8988T (cell line): Measurements from ENCODE around the gene YKT6.

Source experiments
- DNase-seq: peaks from one replicate; pipeline ENCODE4 v3.0.0; 2011

YKT6 gene

DNA sequence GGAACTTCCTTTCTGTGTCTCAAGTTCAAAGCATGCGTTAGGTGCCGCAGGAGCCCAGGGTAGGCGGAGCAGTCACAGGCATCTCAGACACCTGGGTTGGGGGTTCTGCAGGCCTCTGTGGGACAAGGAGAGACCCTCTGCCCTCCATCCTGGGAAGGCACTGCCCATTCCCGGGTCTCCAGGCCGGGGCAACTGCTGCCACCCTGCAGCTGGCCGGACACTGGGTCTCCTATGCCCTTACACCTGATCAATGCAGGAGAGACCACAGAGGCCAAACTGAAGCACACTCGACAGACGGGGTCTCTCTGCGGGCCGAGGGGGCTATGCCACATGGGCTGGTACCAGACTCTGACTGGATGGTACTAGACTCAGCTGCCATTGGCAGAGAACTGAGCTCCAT, 36.9 kb downstream of the YKT6 start:
- no peak for DNase-seq

DNA sequence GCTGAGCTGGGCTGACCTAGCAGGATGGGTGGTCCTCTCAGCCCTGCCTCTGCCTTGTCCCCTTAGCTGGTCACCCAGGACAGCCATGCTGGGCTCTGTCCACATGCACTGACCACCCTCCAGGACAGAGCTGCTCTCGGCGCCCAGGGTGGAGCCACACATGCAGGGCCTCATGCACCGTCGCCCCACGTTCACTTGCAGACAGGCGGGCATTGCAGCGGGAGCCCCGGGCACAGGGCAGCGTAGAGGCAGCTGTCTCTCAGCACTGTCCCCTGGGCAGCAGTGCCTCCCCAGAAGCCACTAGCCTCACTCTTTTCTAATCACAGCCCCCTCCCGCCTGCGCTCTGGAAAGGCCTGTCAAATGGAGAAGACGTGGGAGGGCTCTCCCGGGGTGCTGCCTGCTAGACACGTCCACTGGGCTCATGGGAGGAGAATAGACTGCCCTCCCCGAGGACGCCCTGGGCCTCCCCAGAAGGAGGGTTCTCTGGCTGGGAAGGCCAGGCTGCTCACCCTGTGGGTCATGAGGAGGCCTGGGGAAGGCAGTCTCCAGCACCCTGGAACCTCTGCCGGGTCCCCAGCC, 37.4 kb downstream of the YKT6 start:
- no peak for DNase-seq

DNA sequence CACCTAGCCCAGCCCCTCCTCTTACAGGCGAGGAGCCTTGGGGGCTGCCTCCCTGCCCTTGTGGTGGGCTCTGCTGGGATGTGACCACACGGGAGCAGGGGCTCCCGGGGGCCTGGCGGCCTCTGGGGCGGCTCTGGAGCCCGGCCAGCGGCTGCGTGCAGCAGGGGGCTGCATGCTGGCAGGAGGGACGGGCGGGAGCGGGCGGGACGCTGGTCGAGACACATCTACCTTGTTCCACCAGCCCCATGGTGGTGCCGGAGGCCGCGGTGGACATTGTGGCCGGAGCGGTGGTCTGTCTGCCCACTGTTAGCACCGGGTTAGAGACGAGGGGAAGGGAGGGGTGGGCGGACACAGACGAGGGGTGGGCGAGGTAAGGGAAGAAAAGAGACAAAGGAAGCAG, 38.6 kb downstream of the YKT6 start:
- no peak for DNase-seq

DNA sequence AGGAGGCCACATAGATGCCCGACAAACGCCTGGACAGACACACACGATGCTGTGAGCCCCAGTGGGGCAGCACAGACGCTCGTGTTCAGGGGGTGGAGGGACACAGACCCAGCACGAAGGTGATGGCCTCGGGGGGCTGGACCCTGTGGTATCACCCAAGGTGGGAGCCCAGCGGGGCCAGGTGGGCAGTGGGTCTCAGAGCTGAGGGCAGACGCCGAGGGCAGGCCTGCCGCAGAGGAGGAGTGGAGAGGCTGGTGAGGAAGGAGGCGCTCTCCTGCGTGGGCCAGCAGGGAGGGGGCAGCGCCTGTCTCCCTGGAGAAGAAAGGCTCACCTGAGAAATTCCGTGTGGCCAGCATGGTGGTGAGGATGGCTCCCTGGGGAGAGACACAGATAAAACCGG, 39.6 kb downstream of the YKT6 start:
- no peak for DNase-seq

DNA sequence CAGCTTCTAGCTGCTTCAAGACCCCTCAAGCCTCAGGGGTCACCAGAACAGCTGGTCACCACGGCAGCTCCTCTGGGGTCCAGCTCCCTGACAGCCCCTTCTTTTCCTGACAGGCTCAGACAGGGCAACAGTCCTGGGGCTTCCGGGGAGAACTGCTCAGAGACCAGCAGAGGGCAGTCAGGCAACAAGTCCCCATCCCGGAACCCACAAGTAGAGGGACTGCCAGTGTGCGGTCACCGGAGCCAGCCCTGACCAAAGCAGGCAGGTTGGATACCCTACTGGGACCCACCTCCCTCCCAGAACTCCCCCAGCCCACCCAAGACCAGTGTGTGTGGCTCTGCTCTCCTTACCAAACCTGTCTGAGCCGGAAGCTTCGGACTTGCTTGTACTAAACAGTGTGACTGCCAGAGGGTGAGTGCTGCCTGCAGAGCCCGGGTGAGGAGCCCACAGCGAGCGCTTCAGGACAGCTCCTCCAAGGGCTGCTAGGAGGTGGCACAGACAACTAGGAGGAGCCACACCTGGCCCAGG, 40.3 kb downstream of the YKT6 start:
- peak; percentile 90 for DNase-seq

DNA sequence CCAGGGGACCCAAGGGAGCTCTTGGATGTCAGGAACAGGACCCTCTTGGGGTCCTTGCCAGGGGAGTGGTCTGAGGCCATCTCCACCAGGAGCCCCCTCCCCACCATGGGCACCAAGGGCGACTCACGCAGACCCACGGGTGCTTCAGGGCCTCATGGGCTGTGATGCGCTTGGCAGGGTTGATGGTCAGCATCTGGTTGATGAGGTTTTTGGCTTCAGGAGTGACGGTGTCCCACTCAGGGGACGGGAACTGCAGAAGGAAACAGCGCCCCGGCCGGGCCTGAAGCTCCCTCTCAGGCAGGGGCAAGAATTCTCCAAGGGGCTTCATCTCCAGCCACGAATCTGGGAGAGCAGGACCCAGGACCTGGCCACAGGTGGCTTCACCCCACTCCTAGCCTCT, 41.3 kb downstream of the YKT6 start:
- DNase-seq, result no peak

DNA sequence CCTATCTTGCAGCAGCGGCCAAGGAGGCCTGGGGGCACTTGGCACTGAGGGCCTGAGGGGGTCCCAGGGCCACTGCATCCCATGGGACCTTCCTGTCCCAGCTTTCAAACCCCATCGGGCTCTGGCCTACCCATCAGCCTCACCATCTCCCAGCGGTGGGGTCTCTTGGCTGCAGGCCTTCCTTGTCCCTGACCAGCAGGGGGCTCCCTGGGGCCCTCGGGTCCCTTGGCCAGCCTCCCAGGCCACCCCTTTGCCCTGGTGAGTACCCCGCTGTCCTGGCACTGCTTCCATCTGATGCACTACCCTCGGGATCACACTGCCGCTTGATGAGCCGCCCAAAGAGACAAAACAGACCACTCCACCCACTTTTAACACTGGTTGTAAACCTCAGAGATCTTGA, 43.5 kb downstream of the YKT6 start:
- DNase-seq, result peak; percentile 81

DNA sequence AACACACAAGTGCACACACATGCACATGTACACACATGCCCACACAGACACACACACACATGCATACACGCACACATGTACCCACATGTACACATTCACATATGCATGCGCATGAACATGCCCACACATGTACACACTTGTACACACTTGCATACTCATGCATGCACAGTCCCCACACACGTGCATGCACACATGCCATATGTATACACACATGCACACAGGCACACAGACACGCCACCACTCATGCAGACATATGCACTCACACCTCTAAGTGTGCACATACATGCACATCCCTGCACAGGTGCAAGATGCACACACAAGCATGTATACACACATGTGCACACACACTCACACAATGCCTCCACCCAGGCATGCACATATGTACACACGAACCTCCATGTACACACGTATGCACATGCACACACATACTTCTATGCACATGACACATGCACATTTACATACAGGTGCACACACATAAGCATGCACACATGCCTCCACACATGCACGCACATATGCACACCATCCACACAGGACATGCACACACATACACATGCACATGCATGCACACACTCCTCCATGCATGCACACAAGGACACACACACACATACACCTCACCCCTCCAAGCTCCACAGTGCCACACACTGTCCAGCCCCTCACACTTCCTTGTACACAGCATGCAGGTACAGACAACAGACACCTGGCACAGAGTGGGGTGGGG, 45.8 kb downstream of the YKT6 start:
- no peak for DNase-seq

DNA sequence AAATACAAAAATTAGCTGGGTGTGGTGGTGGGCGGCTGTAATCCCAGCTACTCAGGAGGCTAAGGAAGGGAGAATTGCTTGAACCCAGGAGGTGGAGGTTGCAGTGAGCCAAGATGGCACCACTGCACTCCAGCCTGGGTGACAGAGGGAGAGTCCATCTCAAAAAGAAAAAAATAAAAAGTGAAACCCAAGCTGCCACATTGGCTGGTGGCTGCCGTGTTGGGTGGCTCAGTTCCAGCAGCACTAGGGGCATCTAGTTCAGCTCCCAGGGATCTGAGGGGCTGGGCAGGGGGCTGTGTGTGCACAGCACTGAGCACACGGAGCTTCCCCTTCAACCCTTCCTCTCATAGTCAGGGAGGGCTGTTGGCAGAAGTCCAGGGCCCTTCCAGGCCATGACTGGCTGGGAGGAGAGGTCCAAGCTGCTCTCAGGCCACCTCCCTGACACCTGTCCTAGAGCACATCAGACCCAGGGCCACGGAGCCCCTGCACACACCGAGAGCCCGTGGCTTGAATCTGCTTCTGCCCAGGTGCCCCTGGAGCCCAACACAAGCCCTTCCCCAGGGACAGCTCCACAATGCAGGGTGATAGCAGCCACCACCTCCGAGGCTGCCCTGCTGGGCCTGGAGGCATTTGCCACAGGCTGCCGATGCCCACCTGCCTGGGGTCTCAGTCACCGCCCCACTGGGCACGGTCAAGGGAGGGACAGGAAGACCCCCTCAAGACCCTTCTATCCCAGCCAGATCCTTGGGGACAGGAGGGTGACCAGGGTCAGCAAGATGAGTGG, 47.3 kb downstream of the YKT6 start:
- DNase-seq, result no peak

DNA sequence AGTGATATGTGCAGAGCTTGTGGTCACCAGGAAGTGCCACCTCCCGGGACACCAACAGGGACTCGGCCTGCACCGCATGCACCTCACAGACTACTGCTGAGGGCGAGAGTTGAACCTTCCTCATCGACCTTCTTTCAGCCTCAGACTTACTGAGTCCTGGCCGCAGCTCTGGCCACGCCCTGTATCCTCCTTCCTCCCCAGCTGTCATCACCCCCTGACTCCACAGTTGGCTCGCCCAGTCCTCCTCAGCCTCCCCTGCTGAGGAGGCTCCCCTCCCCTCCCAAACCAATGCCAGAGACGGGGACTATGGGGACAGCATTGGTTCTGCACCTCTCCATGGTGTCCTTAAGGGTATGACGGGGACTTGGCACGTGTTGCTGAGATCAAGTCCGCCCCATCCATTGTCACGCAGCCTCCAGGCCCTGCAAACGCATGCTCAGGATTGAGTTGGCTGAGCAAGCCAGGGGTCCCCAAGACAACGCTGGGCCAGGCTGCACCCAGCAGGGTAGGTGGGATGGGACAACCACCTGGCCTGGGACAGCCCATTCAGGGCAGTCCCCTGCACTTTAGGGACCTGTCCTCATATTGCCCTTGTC, 49.0 kb downstream of the YKT6 start:
- DNase-seq, result no peak

DNA sequence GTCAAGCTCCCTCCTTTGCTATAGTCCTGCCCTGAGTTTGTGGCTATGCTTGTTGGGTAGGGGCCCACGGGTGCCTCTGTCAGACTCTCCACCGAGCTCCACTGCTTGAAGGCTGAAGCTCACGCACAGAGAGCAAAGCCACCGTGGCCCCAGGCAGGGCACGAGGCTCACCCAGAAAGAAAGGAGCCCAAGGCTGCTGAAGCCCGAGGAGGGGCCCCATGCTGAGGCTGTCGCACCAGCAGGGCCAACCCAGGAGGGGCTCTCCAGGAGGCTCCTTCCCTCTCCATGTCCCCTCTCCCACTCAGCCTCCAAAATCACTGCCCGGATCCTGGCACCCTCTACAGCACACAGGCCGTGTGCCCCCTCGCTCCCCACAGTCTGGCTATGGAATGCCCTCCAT, 50.5 kb downstream of the YKT6 start:
- DNase-seq, result no peak

DNA sequence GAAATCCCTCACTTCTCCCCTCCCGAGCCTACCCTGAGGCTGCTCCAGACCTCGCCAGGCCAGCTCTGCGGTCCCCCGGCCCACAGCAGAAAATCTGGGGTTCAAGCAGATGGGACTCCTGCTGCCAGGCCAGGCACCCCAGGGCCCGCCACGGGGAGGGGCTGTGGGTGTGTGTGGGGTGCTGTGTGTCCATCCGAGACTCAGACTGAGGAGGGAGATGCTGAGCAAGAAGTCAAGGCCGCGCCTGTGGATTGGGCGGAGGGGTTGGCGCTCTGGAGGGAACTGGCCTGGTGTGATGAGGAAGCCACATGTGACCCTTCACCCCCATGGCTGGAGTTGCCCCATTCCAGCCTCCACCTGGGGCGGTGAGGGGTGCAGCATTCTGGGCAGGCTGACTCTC, 51.1 kb downstream of the YKT6 start:
- no peak for DNase-seq

DNA sequence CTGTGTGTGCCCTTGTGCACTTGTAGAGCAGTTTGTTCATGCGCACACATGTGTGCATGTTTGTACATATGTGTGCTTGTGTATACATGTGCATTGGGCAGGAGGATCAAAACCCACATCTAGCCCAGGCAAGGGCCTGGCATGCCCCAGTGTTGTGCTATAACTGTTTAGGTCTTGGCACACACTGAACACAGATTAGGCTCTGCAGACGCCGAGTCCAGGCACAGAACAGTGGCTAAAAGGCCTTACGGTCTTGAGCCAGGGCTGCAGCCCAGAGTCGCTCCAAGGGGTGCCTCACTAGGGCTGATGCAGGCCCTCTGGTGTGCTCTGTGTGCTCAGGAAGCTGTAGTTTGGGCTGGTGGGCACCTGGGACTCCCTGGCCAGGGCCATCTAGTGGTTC, 55.7 kb downstream of the YKT6 start:
- no peak for DNase-seq

DNA sequence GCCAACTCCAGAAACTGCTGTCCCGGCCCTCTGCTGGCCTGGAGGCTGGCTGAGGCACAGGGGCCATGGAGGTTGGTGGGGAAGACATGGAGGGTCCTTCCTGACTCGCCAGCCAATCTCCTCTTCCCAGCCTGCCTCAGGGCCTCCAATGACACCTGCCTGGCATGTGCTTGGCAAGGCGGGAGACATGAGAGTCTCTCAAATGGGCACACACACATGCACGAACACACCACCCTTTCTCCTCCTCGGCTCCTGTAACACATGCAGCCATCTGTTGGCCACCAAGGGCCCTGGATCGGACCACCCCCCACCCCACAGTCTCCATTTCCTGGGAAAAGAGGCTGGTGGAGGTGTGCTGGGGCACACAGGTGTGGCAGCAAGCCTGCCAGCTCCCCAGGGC, 56.4 kb downstream of the YKT6 start:
- DNase-seq, result no peak

DNA sequence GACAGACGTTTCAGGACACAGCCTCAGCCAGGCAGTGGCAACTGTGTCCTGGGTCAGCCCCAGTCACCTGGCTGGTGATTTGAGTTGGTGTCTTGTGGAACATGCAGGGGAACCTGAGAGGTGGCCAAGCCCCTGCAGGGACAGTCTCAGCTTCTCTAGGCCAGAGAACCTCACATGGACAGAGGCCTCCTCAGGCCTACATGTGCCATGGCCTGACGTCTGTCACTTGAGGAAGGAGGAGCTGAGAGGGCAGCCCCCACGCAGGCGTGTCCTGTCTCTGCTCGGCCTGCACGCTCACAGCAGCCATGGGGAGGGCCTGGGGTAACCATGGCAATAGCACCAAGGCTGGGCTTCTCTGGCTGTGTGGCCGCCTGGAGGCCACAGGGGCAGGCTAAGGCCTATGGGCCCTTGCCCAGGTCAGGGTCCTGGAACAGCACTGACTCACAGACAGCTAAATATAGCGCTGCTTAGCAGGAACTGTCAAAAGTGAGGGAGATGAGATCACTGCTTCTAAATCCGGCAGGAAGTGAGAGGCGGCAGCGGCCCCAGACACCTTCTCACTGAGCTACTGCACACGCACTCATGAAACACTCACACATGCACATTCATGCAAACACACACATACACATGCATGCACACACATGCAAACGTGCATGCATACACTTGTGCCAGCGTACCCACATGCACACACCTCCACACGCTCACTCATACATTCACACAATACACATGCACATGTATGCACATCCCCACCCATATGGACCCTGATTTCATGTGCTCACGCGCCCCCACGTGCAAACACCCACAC, 57.0 kb downstream of the YKT6 start:
- no peak for DNase-seq

DNA sequence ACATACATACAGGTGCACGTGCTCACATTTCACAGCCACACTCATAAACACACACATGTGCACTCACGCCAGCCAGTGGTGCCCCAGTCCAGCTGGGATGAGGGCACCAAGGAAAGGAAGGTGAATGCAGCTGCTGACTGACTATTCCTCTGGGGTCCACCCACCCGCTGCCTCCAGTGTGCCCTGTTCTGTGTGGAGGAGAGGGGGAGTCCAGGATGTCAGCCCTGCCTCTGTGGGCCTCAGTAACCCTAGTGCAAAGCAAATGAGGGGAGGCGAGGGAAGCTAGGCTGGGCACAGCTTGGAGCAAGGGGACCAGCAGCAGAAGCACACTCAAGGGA, 57.6 kb downstream of the YKT6 start:
- DNase-seq, result no peak

DNA sequence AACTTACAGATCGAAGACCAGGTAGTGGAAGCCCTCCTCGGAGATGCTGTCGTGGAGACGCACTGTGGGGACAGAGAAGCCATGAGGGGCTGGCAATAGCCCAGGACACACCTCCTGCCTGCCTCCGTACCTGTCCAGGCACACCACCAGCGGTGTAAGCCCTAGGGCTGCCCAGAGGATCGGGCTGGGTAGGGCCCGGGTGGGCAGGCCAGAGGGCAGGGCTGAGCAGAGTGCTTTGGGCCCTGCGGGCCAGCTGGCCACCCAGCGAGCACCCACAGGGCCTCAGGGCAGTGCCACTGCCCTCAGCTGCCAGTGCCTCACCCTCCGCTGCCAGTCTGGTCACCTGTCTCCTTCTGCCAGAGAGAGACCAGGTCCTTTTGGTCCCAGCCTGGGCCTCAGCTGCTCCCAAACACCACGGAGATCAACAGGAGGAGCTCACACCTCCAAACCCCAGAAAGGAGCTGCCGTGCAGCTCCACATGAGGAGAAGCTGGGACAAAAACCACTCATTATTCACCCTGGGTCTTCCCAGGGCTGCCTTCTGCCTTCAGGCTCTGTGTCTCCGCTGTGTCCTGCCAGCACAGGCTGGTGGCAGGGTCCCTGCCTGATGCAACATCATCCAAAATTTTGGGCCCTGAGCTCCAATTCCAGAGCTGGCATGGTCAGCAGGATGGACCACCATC, 58.2 kb downstream of the YKT6 start:
- no peak for DNase-seq

DNA sequence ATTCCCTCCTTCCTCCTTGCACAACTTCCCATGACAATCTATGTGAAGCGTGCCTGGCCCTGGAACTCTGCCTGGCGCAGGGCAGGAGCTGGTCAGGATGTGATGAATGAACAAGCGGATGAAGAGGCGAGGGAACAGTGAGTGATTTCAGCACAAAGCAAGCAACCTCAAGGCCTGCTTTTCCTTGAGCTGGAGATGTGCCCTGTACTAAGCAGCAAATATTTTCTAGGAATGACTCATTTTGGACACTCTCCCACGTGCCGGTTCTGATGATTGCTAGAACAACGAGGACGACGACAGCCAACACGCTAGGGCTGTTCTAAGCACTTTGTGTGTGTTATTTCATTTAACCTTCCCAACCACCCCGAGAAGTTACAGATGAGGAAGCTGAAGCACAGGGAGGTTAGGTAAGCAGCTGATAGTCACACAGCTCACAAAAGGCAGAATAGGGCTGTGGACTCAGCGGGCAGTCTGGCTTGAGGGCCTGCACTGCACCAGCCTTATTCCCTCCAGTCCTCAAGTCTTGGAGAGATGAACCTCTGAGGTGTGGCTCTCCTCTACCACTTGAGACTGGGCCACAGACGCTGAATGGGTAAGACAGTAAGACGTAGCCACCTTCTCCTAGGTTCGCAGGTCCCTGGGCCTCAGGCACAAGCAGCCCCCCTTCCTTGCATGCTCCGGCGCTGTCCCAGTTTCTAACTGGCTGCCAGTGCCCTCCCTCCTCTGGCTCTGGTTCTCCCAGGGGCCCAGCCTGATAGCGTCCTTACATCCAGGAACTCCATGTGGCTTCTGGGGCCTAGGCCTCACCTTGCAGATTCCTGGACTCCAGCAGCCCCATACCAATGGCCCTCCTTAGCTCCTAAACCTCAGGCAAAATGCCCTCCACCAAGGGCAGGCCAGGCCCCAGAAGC, 59.0 kb downstream of the YKT6 start:
- no peak for DNase-seq

DNA sequence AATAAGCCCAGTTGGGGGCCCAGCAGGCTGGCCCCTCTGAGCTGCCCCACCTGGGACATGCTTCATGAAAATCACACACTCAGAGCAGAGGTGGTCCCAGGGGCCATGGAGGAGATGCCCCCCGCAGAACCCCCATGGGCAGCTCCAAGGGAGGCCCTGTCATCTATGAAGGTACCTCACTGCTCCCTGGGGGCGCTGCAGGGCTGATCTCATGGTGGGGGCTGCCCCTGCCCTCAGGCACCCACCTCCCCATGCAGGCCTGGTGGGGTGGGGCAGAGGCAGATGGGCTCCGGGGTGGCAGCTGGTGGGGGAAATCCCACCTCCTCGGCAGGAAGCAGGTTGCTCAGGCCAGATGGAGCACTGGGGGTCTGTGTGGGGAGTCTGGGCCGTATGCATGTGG, 60.5 kb downstream of the YKT6 start:
- DNase-seq, result no peak

DNA sequence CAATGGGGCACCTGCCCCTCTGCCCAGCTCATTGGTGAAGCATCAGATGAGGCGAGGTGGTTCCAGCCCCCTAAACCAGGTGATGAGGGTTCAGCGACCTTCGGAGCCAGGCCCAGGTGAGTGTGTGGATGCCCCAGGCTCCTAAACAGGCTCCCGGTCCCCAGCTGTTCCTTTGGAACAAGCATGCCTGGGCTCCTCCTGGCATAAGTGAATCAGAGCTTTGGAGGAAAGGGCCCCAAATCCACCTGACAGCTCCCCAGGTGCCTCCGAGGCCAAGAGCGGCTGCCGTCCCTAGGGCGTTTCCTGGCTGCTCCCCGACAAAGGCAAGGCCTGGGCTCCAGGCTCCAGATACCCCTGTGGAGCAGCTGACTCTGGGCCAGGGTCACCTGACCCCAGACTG, 61.3 kb downstream of the YKT6 start:
- DNase-seq, result no peak
